HG03439 (cell line): ENCODE data around the gene MAP3K7.
A peak's percentile ranks its signal among the peaks of the same experiment; 100 is the strongest.

Experiments used
- ATAC-seq: cut with Tn5 transposase; IDR thresholded peaks from one replicate; pipeline ENCODE4 v1.9.1; 2021; ENCODE audit warnings: mild to moderate bottlenecking, moderate library complexity; ENCODE audit not compliant: unreplicated experiment

Gene MAP3K7

DNA sequence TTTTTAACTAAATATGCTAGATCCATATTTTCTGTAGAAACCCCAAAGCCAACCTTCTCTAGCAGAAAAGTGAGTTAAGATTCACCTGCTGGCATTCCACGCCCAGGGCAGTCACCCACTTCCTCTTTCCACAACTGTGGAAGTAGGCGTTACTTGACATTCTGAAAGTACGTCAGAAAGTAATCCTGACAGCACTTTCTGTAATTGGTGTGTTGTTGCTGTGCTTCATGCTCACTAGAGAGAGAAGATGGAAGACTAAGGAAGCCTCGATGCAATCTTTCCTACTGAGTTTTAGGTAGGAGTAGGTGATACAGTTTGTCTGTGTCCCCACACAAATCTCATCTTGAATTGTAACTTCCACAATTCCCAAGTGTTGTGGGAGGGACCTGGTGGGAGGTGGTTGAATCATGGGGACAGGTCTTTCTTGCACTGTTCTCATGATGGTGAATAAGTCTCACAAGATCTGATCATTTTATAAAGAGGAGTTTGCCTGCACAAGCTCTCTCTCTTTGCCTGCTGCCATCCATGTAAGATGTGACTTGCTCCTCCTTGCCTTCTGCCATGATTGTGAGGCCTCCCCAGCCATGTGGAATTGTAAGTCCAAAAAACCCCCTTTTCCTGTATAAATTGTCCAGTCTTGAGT lies 101.1 kb downstream of the MAP3K7 start:
- ATAC-seq = no peak

GRCh38 chr6:90484903-90485302 lies 102.0 kb downstream of the MAP3K7 start:
- no peak for ATAC-seq

DNA sequence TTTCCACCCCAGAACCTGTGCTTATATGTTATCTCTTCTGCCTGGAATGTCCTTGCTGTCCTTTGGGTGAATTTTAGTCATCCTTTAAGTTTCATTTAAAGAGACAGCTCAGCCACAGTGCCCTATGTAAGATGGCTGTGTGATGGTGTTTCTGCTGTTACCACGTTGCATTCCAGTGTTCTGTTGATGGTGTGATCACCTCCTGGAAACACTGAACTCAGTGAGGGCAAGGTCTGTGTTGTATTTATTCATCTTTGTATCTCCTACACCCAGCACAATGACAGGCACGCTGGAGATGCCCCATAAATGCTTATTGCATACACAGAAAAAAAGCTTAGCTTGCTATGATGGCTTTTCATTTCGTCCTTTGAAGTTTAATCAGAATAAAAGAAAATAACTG lies 102.5 kb downstream of the MAP3K7 start:
- no peak for ATAC-seq

- ATAC-seq = no peak
Measured at GRCh38 chr6:90483956-90484355, 102.9 kb downstream of the MAP3K7 start.

- ATAC-seq = no peak
Measured at GRCh38 chr6:90483116-90483839, 103.6 kb downstream of the MAP3K7 start.

DNA sequence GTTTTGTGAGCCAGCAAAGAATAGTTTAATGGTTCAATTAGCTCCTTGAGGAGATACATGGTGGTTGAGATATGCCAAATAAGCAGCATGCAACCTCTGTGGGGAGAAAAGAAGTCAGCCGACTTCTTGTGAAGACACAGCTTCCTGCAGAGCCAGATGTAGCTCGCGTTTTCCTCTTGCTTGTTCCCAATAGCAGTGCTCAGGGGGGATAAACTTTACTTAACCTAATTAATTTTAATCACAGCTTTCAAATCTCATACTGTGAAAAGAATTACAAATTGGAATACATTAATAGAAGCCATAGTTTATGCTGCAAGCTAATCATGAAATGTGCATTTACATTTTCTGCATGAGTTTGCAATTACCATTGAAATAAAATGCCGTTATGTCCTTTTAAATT lies 106.2 kb downstream of the MAP3K7 start:
- no peak for ATAC-seq

DNA sequence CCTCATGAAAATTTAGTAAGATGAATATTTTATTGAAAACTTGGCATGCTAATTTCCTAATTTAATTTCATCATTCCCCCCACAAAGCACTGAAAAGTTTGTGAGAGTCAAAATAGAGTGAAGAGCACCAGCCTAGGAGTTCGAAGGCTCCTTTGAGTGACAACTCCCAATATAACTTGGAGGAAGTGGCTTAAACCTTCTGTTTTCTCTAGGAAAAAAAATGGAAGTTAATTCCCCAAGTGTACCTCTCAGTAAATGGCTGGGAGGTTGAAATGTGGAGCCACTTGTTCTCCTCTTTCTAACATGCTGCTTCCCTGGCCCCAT lies 107.3 kb downstream of the MAP3K7 start:
- no peak for ATAC-seq

DNA sequence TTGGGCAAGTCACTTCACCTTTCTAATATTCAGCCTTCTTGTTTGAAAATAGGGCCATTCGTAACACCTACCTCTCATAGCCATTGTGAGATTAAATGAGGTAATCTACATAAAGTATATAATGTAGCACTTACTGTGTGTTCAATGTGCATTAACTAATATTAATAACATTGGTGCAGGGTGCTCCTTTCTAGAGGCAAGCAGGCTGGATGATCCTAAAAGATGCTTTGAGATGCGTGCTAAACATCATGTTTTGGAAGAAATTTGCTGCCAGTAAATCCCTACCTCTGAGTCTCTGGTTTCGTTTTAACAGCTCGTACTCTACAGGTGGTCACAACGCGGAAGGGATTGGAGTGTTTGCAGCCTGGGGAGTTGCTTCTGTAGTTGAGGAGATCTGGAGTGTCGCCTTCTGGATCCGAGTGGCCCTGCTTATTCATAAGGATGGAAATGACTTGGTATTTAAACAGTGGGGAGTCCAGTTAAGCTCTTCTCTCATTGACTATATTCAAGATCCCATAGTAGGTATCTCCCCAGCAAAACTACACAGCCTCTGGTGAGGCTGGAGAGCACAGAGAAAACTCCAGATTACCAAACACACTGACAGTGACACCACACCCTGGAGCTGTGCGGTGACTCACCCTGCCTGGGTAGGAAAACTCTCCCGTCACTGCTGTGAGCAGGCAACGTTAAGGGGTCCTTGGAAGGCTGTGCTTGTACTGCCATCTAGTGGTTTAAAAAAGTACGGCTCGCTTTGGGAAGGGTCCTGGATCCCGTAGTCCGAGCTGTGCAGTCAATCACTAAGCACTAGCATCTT lies 107.9 kb downstream of the MAP3K7 start:
- ATAC-seq = peak; percentile 92

- ATAC-seq = no peak
Measured at GRCh38 chr6:90478278-90478677, 108.6 kb downstream of the MAP3K7 start.

GRCh38 chr6:90477366-90477765 lies 109.5 kb downstream of the MAP3K7 start:
- ATAC-seq = no peak

- ATAC-seq = no peak
Measured at GRCh38 chr6:90472716-90473115, 114.2 kb downstream of the MAP3K7 start.

DNA sequence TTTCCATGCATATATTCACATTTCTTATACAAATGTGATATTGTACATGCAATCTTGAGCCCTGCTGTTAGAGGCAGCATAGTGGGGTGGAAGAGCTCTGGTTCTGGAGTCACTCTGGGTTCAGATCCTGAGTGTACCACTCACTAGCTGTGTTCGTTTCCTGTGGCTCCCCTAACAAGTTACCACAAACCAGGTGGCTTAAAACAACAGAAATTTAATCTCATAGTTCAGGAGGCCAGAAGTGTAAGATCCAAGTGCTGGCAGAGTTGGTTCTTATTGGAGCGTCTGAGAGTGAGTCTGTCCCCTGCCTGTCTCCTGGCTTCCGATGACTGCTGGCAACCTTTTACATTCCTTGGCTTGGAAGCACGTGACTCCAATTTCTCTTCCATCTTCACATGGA lies 115.6 kb downstream of the MAP3K7 start:
- ATAC-seq = no peak

DNA sequence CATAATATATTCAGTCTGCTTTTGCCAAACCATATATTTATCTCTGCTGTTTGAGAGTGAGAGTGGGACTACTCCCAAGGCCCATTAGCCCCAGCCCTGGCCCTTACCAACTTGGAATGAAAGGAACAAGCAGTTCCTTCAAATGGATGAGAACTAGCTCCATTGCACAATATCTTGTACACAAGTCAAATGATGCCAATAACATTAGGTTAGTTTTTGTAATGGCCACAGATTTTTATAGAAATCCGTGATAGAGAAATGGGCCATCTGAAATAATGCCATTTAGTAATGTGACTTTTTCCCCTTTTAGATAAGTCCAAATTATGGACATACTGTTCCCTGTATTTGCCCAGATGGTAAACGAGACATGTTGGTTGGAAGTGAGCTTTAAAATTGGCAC lies 117.0 kb downstream of the MAP3K7 start:
- ATAC-seq = no peak

DNA sequence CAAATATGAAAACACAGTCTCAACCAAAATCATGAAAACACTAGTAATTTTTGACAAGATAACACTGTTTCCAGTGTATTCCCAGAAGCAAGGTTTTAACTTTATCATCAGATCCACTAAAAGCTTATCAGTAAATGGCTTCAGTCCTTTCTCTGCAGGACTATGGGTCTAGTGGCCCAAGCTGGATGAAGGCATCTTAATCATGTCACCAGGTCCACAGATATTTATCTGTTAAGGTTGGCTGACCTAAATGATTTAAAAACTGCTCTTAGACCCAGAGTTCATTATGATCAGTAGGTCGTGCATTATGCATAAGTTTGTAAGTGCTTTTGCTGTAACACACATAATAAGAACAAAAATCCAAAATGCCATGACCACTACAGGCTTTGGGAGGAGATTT lies 118.0 kb downstream of the MAP3K7 start:
- ATAC-seq = no peak

DNA sequence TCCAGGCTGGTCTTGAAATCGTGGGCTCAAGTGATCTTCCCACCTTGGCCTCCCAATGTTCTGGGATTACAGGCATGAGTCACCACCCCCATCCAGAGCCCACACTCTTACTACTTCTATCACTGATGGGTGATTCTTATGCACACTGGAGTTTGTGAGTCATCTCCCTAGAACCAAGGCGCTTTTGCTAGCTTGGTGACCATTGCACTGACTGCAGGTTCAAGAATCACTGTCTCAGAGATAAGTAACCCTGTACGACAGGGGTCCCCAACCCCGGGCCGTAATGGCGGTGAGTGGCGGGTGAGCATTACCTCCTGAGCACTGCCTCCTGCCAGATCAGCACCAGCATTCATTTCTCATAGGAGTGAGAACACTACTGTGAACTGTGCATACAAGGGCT lies 118.8 kb downstream of the MAP3K7 start:
- ATAC-seq = no peak

- ATAC-seq = no peak
Measured at GRCh38 chr6:90467546-90467945, 119.3 kb downstream of the MAP3K7 start.

- ATAC-seq = peak; percentile 57
Measured at GRCh38 chr6:90466154-90466940, 120.5 kb downstream of the MAP3K7 start.

- ATAC-seq = no peak
Measured at GRCh38 chr6:90465686-90466085, 121.2 kb downstream of the MAP3K7 start.

DNA sequence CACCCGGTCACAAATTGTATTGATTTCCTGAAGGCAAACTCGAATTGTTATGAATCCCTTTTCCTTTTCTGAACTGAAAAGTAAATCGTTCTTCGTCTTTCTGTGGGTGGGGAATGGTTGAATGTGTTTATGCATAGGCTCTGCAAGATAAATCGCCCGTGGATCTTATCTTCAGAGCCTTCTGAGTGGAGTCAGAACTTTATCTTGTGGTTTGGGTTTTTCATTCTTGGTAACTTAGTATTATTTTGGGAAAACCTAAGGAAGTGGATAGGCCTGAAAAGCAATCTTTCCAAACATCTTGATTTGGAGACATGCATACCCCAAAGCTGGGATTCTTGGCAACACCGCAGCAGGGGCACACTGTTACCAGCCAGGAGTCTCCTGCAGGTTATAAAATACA lies 122.4 kb downstream of the MAP3K7 start:
- no peak for ATAC-seq

DNA sequence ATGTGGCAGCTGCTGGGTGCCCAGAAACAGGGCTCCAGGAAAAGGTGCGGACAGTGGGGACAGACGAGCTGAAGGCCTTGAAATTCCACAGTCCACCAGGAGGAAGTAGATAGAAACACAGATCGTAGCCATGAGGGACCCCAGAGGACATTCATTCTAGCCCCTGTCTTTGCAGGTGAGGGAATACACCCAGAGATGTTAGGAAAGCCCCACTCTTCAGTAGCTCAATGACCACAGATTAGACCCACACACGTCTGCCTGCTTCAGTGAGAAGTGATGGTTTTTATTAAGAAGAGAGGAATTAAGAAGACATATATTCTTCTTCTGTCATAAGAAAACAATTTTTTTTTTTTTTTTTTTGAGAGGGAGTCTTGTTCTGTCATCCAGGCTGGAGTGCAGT lies 123.0 kb downstream of the MAP3K7 start:
- ATAC-seq = no peak
